SIG-M5 (cell line): ENCODE measurements around the gene GALNTL6.

ENCODE experiments used
- DNase-seq: peaks from one replicate; lab custom pipeline; 2025; lab: John Stamatoyannopoulos, UW

GALNTL6 gene

GRCh38 chr4:171880136-171880535, 66.9 kb downstream of the GALNTL6 start:
- DNase-seq: no peak

DNA sequence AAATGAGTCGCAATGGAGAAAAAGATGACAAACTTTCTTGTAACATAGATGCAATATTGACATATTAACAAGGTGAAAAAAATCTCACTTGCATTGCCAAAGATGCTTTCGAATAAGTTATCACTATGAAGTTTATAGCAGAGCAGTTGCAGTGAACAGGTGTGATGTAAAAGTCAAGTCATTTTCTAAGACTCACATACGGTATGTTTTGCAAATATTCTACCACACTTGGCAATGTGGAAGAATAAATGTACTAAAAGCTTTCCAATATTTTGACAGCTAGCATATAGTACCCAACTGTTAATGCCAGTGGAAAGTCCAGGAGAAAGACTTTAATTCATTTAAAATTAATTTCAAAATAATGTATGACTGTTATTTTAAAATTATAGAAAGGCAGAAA, 76.5 kb downstream of the GALNTL6 start:
- no peak for DNase-seq

DNA sequence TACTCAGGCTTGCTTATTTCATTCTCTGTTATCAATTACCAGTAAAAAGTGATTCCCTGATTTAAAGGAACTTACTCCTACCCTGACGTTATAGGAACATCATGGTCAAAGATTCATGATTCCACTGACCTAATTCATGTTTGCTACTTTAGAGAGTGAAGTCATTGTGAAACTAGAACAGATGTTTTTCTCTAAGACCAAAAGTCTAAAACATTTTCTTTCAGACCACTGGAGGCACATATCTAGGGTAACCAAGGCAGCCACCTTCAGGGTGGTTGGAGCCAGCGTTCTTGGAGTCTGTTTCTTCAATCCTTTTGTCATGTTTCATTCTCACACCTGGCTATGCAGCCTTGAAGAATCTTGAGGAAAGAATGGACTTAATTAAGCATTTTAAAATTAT, 77.8 kb downstream of the GALNTL6 start:
- no peak for DNase-seq

- DNase-seq: no peak
Observed at GRCh38 chr4:171896426-171896825, 83.2 kb downstream of the GALNTL6 start.

DNA sequence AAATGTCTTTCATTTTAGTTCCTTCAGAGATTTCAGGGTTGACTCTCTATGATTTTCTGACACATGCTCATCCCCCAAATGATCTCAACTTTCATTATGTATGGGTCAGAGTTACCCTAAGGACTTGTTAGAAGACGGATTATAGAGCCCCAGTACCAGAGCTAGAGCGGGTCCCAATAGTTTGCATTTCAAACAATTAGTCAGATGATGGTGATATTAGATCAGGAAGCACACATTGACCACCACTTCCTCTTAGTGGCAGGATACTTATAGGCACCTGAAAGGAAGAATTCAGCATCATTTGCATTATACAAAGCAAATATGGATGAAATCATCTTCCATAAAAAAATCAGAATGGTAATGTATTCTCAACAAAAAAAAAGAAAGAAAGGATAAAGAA, 106.1 kb downstream of the GALNTL6 start:
- DNase-seq: no peak

DNA sequence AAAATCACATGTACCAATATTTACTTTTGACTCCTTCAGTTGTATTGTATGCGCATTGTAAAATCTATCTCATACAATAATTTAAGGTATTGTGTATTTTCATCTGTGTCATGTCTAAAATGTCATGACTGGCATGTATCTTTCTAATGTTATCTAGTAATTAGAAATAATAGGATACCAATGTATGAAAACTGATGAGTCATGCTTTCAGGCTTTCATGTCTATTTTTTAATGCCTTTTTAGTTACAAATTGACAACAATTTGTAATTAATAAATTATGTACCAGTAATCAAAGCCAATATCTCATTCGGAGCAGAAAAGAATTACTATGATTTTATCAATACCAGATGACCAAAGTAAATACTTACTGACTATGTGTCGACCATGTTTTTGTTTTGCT, 107.7 kb downstream of the GALNTL6 start:
- DNase-seq: no peak

DNA sequence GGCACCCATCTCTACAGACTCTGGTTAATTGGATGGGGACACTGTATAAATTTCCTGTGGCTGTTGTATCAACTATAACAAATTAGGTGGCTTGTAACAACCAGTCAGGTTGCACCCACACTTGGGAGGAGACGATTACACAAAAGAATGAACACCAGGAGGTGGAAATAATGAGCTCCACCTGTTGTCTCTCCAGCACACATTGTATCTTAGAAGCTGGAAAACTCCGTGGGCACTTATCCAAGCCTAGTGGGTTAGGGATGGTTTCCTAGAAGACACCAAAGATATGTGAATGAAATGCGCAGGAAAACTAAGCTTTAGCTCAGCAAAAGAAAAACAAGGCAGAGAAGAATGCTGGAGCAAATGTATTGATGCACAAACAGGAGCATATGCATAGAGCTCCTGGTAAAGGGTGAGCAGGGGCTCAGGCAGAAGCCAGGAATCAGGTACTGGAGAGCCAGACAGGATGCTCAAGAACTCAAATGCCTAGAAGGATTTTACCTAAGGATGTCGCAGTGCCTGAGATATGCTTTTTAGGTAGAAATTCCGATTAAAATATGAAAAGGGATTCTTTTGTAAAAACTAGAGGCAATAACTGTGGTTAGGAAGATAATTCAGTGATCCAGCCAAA, 111.7 kb downstream of the GALNTL6 start:
- no peak for DNase-seq

- no peak for DNase-seq
Observed at GRCh38 chr4:171928336-171928735, 115.1 kb downstream of the GALNTL6 start.

- no peak for DNase-seq
Observed at GRCh38 chr4:171929477-171929876, 116.3 kb downstream of the GALNTL6 start.

GRCh38 chr4:171929907-171930306, 116.7 kb downstream of the GALNTL6 start:
- DNase-seq: no peak

DNA sequence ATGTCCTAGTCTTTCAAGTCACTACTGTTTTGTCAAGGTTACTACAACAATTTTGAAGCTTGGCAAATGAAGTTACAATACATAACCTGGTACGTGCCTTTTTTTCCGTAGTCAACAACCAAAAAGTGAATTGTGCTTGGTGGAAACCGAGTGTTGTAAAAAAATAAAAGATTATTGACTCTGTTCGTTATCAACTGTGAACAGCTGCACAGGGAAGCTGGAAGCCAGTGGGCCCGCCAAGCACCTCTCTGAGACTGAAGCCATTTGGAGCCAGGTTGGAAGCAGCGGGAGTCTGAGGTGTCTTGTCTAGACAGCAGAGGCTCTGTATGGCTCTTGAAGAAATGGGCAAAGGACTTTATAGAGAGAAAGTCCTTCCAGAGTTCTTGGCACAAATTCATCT, 119.0 kb downstream of the GALNTL6 start:
- DNase-seq: no peak

- no peak for DNase-seq
Observed at GRCh38 chr4:171940656-171941055, 127.5 kb downstream of the GALNTL6 start.

GRCh38 chr4:171947400-171947799, 134.2 kb downstream of the GALNTL6 start:
- DNase-seq: no peak

DNA sequence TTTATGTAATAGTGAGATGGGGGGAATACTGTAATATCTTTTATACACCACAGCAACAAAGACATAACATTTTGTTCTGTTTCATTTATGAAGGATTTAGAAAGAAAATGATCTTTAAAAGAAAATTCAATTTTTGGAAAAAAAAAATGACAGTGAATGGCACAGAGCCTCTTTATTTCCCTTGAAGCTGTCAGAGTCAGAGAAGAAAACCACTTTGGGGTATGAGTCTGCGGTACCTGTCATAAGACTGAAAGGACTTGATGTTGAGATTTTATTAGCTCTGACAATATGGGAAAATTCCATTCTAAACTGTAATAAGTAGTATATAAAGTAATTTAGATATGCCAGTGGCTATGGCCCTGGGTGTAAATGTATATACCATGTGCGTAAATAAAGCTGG, 134.8 kb downstream of the GALNTL6 start:
- no peak for DNase-seq

GRCh38 chr4:171954650-171955049, 141.4 kb downstream of the GALNTL6 start:
- no peak for DNase-seq

DNA sequence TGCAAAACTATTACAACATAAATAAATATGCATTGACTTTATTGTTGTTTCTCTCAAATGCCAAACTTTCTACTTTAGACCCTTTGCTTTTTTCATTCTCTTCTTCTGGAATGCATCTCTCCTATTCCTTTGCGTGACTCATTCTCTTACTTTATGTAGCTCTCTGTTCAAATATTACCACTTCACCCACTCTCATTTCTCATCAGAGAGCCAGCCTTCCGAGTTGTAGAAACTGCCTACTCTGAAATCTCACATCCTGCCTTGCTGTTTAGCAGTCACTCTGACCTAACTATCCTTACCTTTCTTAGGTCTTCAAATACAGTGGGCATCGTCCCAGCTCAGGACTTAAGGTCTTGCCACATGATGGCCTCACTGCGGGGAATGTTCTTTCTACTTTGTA, 143.5 kb downstream of the GALNTL6 start:
- DNase-seq: no peak

- DNase-seq: no peak
Observed at GRCh38 chr4:171962110-171962509, 148.9 kb downstream of the GALNTL6 start.

DNA sequence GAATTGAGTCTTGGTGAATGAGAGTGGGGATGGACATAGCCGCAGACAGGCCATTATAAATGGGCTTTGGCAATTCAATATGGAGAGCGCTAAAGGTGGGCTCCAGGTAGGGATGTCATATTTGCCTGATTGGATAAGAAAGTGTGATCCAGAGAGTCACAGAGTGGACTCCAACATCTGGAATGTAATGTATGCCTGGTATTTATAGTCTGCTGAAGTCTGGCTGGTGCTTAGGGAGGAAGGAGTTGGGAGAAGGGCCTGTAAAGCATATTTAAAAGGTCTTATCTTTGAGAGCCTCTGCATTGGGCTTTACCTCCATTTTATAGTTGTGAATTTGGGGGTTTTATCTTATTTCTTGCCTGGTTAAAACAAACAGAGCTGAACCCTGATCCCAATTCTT, 153.2 kb downstream of the GALNTL6 start:
- no peak for DNase-seq

- no peak for DNase-seq
Observed at GRCh38 chr4:171978216-171978615, 165.0 kb downstream of the GALNTL6 start.

GRCh38 chr4:171979461-171979860, 166.3 kb downstream of the GALNTL6 start:
- DNase-seq: no peak

- no peak for DNase-seq
Observed at GRCh38 chr4:171981185-171981584, 168.0 kb downstream of the GALNTL6 start.

GRCh38 chr4:171983935-171984805, 171.0 kb downstream of the GALNTL6 start:
- DNase-seq: no peak

GRCh38 chr4:171985129-171985528, 171.9 kb downstream of the GALNTL6 start:
- no peak for DNase-seq

DNA sequence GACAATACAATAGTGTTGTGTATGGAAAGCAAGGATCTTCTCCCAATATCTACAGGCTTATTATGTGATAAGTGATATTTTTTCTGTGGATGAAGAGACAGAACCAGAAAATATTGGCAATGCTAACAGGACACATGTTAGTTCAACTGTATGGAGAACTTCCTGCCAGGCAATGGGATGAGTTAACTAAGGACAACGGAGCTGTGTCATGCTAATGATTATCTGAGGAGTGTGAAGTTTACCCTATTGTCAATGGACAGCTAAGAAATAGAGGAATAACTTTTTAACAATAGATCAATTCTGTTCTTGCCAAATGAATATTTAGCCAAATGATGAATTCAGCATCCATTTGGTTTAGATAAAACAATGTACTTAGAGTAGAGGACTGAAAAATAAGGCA, 180.0 kb downstream of the GALNTL6 start:
- no peak for DNase-seq
